ENCODE data around the gene NUP50.
A peak's percentile ranks its signal among the peaks of the same experiment; 100 is the strongest.

NUP50 gene

DNA sequence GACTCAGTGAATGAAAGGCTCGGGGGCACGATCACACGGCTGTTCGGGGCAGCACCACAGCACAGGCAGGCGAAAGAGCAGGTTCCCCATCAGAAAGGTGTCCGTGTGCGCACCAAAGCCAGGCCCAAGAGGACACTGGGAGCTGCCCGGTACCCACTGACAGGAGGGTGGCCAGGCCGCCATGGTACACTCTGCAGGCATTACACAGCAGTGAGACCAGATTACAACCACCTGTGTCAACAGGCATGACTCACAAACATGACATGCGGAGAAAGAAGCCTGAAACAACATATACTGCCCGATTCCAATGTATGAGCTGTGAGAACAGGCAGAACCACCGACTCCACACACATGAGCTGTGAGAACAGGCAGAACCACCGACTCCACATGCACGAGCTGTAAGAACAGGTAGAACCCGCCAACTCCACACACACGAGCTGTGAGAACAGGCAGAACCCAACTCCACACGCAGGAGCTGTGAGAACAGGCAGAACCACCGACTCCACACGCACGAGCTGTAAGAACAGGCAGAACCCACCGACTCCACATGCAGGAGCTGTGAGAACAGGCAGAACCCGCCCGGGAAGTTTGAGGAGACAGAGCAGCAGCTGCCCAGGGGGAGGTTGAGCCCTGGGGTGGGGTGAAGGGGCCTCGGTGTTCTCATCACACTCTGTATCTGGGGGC lies 44.4 kb downstream of the NUP50 start:
- H3K4me2 ChIP-seq (ENCODE audit: low read length): no peak overlapping the region
- no peak overlapping the region for H2BK5ac ChIP-seq (ENCODE audit: low read depth, low read length, poor library complexity)
- no peak overlapping the region for H4K12ac ChIP-seq (ENCODE audit: low read depth, low read length)
- peaks cover 6% of the 10 kb centered on the region for H3K79me1 ChIP-seq (ENCODE audit: low read length)
- H3K14ac ChIP-seq (ENCODE audit: low read length): no peak overlapping the region
- peaks cover 1% of the 10 kb centered on the region for H3K9me3 ChIP-seq (ENCODE audit: insufficient read depth, low read depth, low read length)
- H3K4me1 ChIP-seq (ENCODE audit: control insufficient read depth in 1 of 2, insufficient read depth in 2 of 2, low read length in 2 of 2): peaks cover 28 to 30% of the 10 kb centered on the region in 2 experiments
- H2BK120ac ChIP-seq (ENCODE audit: insufficient read depth, low read length, poor library complexity): no peak overlapping the region
- no peak overlapping the region for H2AK5ac ChIP-seq (ENCODE audit: low read length)
- no peak overlapping the region for H3K4me3 ChIP-seq (ENCODE audit: low read depth, low read length)
- H3K36me3 ChIP-seq (ENCODE audit: control insufficient read depth in 1 of 2, insufficient read depth in 2 of 2, low read length in 2 of 2): peaks cover 18 to 29% of the 10 kb centered on the region in 2 experiments
- H3K18ac ChIP-seq (ENCODE audit: low read length): no peak overlapping the region
- no peaks in the 10 kb centered on the region for H3K27me3 ChIP-seq (ENCODE audit: insufficient read depth, low read length)
- peak overlapping the region; percentile 0 for H3K27ac ChIP-seq (ENCODE audit: low read depth, low read length)
- no peak overlapping the region for H2AFZ ChIP-seq (ENCODE audit: insufficient read depth, low read length, poor library complexity)
- peak; percentile 55 to 76 for DNase-seq
- no peak overlapping the region for H4K8ac ChIP-seq (ENCODE audit: low read depth, low read length)
- no peak overlapping the region for H4K91ac ChIP-seq (ENCODE audit: low read depth, low read length)
- WGBS (ENCODE audit: extremely low coverage, insufficient coverage, insufficient read length): no CpG with 5 or more reads among the region's 24 CpGs
- H2BK12ac ChIP-seq (ENCODE audit: low read length): no peak overlapping the region
- no peak overlapping the region for H3K9ac ChIP-seq (ENCODE audit: low read length)
- no peaks in the 10 kb centered on the region for H3K79me2 ChIP-seq (ENCODE audit: control insufficient read depth, insufficient read depth, low read length, poor library complexity)
- no peak overlapping the region for H3K4ac ChIP-seq (ENCODE audit: low read depth, low read length)
- H3K23ac ChIP-seq (ENCODE audit: low read length): no peak overlapping the region

- peak overlapping the region; percentile 52 for H2BK12ac ChIP-seq (ENCODE audit: low read length)
- no peak overlapping the region for H3K4me2 ChIP-seq (ENCODE audit: low read length)
- peak overlapping the region; percentile 23 for H3K18ac ChIP-seq (ENCODE audit: low read length)
- H2AK5ac ChIP-seq (ENCODE audit: low read length): peak overlapping the region; percentile 50
- peaks cover 28 to 31% of the 10 kb centered on the region in 2 experiments for H3K4me1 ChIP-seq (ENCODE audit: control insufficient read depth in 1 of 2, insufficient read depth in 2 of 2, low read length in 2 of 2)
- no peak overlapping the region for H3K4me3 ChIP-seq (ENCODE audit: low read depth, low read length)
- no peak overlapping the region for H3K27ac ChIP-seq (ENCODE audit: low read depth, low read length)
- H3K23ac ChIP-seq (ENCODE audit: low read length): no peak overlapping the region
- peaks cover 6% of the 10 kb centered on the region for H3K79me1 ChIP-seq (ENCODE audit: low read length)
- H2BK5ac ChIP-seq (ENCODE audit: low read depth, low read length, poor library complexity): no peak overlapping the region
- H4K91ac ChIP-seq (ENCODE audit: low read depth, low read length): peak overlapping the region; percentile 48
- peaks cover 15 to 24% of the 10 kb centered on the region in 2 experiments for H3K36me3 ChIP-seq (ENCODE audit: control insufficient read depth in 1 of 2, insufficient read depth in 2 of 2, low read length in 2 of 2)
- H3K9me3 ChIP-seq (ENCODE audit: insufficient read depth, low read depth, low read length): peaks cover 1% of the 10 kb centered on the region
- no peak overlapping the region for H2AFZ ChIP-seq (ENCODE audit: insufficient read depth, low read length, poor library complexity)
- no peaks in the 10 kb centered on the region for H3K27me3 ChIP-seq (ENCODE audit: insufficient read depth, low read length)
- H3K9ac ChIP-seq (ENCODE audit: low read length): no peak overlapping the region
- H3K14ac ChIP-seq (ENCODE audit: low read length): peak overlapping the region; percentile 6
- no peak overlapping the region for H4K12ac ChIP-seq (ENCODE audit: low read depth, low read length)
- H2BK120ac ChIP-seq (ENCODE audit: insufficient read depth, low read length, poor library complexity): peak overlapping the region; percentile 4
- no CpG with 5 or more reads among the region's 10 CpGs for WGBS (ENCODE audit: extremely low coverage, insufficient coverage, insufficient read length)
- H4K8ac ChIP-seq (ENCODE audit: low read depth, low read length): peak overlapping the region; percentile 8
- H3K79me2 ChIP-seq (ENCODE audit: control insufficient read depth, insufficient read depth, low read length, poor library complexity): no peaks in the 10 kb centered on the region
- DNase-seq: no peak
- H3K4ac ChIP-seq (ENCODE audit: low read depth, low read length): no peak overlapping the region
Measured at GRCh38 chr22:45208696-45208992, 44.9 kb downstream of the NUP50 start.

GRCh38 chr22:45208993-45209838 lies 45.5 kb downstream of the NUP50 start:
- Histone ChIP-seq H2BK12ac (ENCODE audit: low read length) (peak overlapping the region; percentile 52), H3K9ac (ENCODE audit: low read length) (no peak overlapping the region), H3K14ac (ENCODE audit: low read length) (no peak overlapping the region), H3K4me1 (ENCODE audit: control insufficient read depth in 1 of 2, insufficient read depth in 2 of 2, low read length in 2 of 2) (peaks cover 28 to 31% of the 10 kb centered on the region in 2 experiments), H3K4me3 (ENCODE audit: low read depth, low read length) (no peak overlapping the region), H4K12ac (ENCODE audit: low read depth, low read length) (no peak overlapping the region), H3K27me3 (ENCODE audit: insufficient read depth, low read length) (no peaks in the 10 kb centered on the region), H4K91ac (ENCODE audit: low read depth, low read length) (peak overlapping the region; percentile 48), H2AK5ac (ENCODE audit: low read length) (no peak overlapping the region), H3K36me3 (ENCODE audit: control insufficient read depth in 1 of 2, insufficient read depth in 2 of 2, low read length in 2 of 2) (peaks cover 10 to 18% of the 10 kb centered on the region in 2 experiments), H4K8ac (ENCODE audit: low read depth, low read length) (peak overlapping the region; percentile 8), H3K79me2 (ENCODE audit: control insufficient read depth, insufficient read depth, low read length, poor library complexity) (no peaks in the 10 kb centered on the region), H2BK120ac (ENCODE audit: insufficient read depth, low read length, poor library complexity) (peak overlapping the region; percentile 4), H2AFZ (ENCODE audit: insufficient read depth, low read length, poor library complexity) (no peak overlapping the region), H3K23ac (ENCODE audit: low read length) (no peak overlapping the region), H2BK5ac (ENCODE audit: low read depth, low read length, poor library complexity) (no peak overlapping the region), H3K9me3 (ENCODE audit: insufficient read depth, low read depth, low read length) (no peaks in the 10 kb centered on the region), H3K4me2 (ENCODE audit: low read length) (no peak overlapping the region), H3K4ac (ENCODE audit: low read depth, low read length) (no peak overlapping the region), H3K27ac (ENCODE audit: low read depth, low read length) (no peak overlapping the region), H3K18ac (ENCODE audit: low read length) (peak overlapping the region; percentile 42), H3K79me1 (ENCODE audit: low read length) (peaks cover 6% of the 10 kb centered on the region)
- WGBS (ENCODE audit: extremely low coverage, insufficient coverage, insufficient read length): no CpG with 5 or more reads among the region's 29 CpGs
- no peak for DNase-seq

DNA sequence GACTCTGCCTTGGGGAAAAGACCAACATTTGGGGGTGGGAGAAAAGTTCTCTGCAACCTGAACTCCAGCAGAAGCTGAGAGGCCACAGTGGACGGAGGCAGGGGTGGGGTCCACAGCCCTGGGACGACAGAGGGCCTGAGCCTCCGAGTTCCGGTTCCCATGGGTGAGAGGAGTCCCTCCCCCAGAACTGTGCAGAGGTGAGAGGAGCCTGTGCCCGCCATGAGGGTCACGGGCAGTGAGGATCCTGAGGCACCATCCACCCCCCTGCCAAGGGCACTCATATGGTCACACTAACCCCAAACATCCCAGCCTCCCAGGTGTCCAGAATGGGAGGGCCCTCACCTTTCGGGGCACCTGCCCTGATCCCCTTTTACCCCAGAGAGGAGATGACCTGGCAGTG lies 46.4 kb downstream of the NUP50 start:
- no peak overlapping the region for H3K4me2 ChIP-seq (ENCODE audit: low read length)
- H2AFZ ChIP-seq (ENCODE audit: insufficient read depth, low read length, poor library complexity): no peak overlapping the region
- no peak overlapping the region for H4K12ac ChIP-seq (ENCODE audit: low read depth, low read length)
- H3K4me3 ChIP-seq (ENCODE audit: low read depth, low read length): no peak overlapping the region
- H3K79me1 ChIP-seq (ENCODE audit: low read length): peaks cover 6% of the 10 kb centered on the region
- H3K9me3 ChIP-seq (ENCODE audit: insufficient read depth, low read depth, low read length): no peaks in the 10 kb centered on the region
- H3K4me1 ChIP-seq (ENCODE audit: control insufficient read depth in 1 of 2, insufficient read depth in 2 of 2, low read length in 2 of 2): peaks cover 28 to 31% of the 10 kb centered on the region in 2 experiments
- H3K18ac ChIP-seq (ENCODE audit: low read length): no peak overlapping the region
- H3K4ac ChIP-seq (ENCODE audit: low read depth, low read length): no peak overlapping the region
- no peak for DNase-seq
- H2BK5ac ChIP-seq (ENCODE audit: low read depth, low read length, poor library complexity): no peak overlapping the region
- H4K91ac ChIP-seq (ENCODE audit: low read depth, low read length): no peak overlapping the region
- no peak overlapping the region for H2BK120ac ChIP-seq (ENCODE audit: insufficient read depth, low read length, poor library complexity)
- no peaks in the 10 kb centered on the region for H3K27me3 ChIP-seq (ENCODE audit: insufficient read depth, low read length)
- H3K23ac ChIP-seq (ENCODE audit: low read length): no peak overlapping the region
- H2BK12ac ChIP-seq (ENCODE audit: low read length): no peak overlapping the region
- no peak overlapping the region for H3K9ac ChIP-seq (ENCODE audit: low read length)
- no peak overlapping the region for H2AK5ac ChIP-seq (ENCODE audit: low read length)
- no peaks in the 10 kb centered on the region for H3K79me2 ChIP-seq (ENCODE audit: control insufficient read depth, insufficient read depth, low read length, poor library complexity)
- no peak overlapping the region for H4K8ac ChIP-seq (ENCODE audit: low read depth, low read length)
- H3K14ac ChIP-seq (ENCODE audit: low read length): no peak overlapping the region
- H3K36me3 ChIP-seq (ENCODE audit: control insufficient read depth in 1 of 2, insufficient read depth in 2 of 2, low read length in 2 of 2): peaks cover 6 to 11% of the 10 kb centered on the region in 2 experiments
- H3K27ac ChIP-seq (ENCODE audit: low read depth, low read length): no peak overlapping the region
- WGBS (ENCODE audit: extremely low coverage, insufficient coverage, insufficient read length): no CpG with 5 or more reads among the region's 7 CpGs
